NCI-H2196 (cell line): ENCODE results near the gene ZC3H12D.

Source experiments
- DNase-seq: peaks from one replicate; lab custom pipeline; 2025; ENCODE audit not compliant: unreplicated experiment; lab: John Stamatoyannopoulos, UW

Gene ZC3H12D

DNA sequence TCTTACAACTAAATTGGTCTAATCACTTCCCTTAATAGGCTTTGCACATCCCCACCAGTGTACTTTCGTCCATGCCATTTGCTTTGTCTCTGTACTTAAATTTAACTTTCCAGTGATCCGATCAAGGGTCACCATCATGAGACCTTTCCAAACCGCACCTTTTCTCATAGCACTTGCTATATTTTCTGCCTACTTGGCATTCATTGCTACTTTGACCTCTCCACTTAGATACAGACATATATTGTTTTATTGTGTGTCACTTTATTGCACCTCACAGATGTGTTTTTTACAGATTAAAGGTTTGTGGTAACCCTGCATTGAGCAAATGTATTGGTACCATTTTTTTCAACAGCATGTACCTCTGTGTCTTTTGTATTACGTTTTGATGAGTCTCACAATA, 70.0 kb downstream of the ZC3H12D start:
- DNase-seq: no peak

GRCh38 chr6:149414009-149414408, 70.8 kb downstream of the ZC3H12D start:
- no peak for DNase-seq

- no peak for DNase-seq
These were observed 74.3 kb downstream of the ZC3H12D start for GRCh38 chr6:149410557-149410956.

GRCh38 chr6:149409617-149410016, 75.2 kb downstream of the ZC3H12D start:
- no peak for DNase-seq

GRCh38 chr6:149405823-149406765, 78.7 kb downstream of the ZC3H12D start:
- DNase-seq: no peak

DNA sequence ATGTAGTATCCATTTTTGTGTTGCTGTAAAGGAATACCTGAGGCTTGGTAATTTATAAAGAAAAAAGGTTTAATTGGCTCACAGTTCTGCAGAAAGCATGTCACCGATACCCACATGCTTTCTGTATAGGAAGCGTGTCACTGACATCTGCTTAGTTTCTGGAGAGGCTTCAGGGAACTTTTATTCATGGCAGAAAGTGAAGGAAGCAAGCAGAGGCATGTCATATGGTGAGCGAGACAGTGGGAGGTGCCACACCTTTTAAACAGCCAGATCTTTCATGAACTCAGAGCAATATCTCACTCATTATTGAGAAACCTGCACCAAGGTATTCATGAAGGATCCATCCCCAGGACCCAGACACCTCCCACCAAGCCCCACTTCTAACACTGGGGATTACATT, 81.3 kb downstream of the ZC3H12D start:
- no peak for DNase-seq

GRCh38 chr6:149400050-149400449, 84.8 kb downstream of the ZC3H12D start, which contains the start of gene SUMO4:
TSS of gene SUMO4 (plus strand) at chr6:149400262. CDS start at chr6:149400392, 130 bp downstream.
- DNase-seq: no peak

DNA sequence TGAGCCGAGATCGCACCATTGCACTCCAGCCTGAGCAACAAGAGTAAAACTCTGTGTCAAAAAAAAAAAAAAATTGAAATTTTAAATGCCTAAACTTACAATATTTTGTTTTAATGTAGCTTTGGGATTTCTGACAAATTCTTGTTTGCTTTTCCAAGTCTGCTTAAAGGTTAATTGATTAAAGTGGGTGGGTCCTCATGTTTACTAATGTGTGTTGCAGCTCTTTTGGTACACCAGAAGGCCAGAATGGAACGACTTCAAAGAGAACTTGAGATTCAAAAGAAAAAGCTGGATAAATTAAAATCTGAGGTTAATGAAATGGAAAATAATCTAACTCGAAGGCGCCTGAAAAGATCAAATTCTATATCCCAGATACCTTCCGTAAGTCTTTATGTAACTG, 87.4 kb downstream of the ZC3H12D start:
- DNase-seq: no peak
